ENCODE measurements around the gene KYAT1.

Gene KYAT1

GRCh38 chr9:128822407-128823042, 59.2 kb downstream of the KYAT1 start:
- TF ChIP-seq CTCF (IDR thresholded peaks at IDR 0.05; ENCODE audit: extremely low read depth, insufficient read depth, missing control alignments) = no peak
- in situ Hi-C loops (cut with MboI; ENCODE audit: low pct_unique_long_range_greater_than_20kb, low sequenced_read_pairs, unreplicated experiment) = no loop called here
- DNase-seq (ENCODE audit: low spot score) = no peak

- no peak for TF ChIP-seq CTCF (IDR thresholded peaks at IDR 0.05; ENCODE audit: extremely low read depth, insufficient read depth, missing control alignments)
- no peak for DNase-seq (ENCODE audit: low spot score)
- in situ Hi-C loops (cut with MboI; ENCODE audit: low pct_unique_long_range_greater_than_20kb, low sequenced_read_pairs, unreplicated experiment) = no loop called here
Observed at GRCh38 chr9:128821584-128822406, 60.0 kb downstream of the KYAT1 start.

- DNase-seq (ENCODE audit: low spot score) = no peak
- in situ Hi-C loops (cut with MboI; ENCODE audit: low pct_unique_long_range_greater_than_20kb, low sequenced_read_pairs, unreplicated experiment) = no loop called here
- no peak for TF ChIP-seq CTCF (IDR thresholded peaks at IDR 0.05; ENCODE audit: extremely low read depth, insufficient read depth, missing control alignments)
Observed at GRCh38 chr9:128820665-128821583, 60.8 kb downstream of the KYAT1 start.

- in situ Hi-C loops (cut with MboI; ENCODE audit: low pct_unique_long_range_greater_than_20kb, low sequenced_read_pairs, unreplicated experiment) = no loop called here
- DNase-seq (ENCODE audit: low spot score) = no peak
- no peak for TF ChIP-seq CTCF (IDR thresholded peaks at IDR 0.05; ENCODE audit: extremely low read depth, insufficient read depth, missing control alignments)
Observed at GRCh38 chr9:128819716-128820664, 61.8 kb downstream of the KYAT1 start.

GRCh38 chr9:128818839-128819715, 62.7 kb downstream of the KYAT1 start:
- peak; percentile 9 for TF ChIP-seq CTCF (IDR thresholded peaks at IDR 0.05; ENCODE audit: extremely low read depth, insufficient read depth, missing control alignments)
- DNase-seq (ENCODE audit: low spot score) = peak; percentile 72
- in situ Hi-C loops (cut with MboI; ENCODE audit: low pct_unique_long_range_greater_than_20kb, low sequenced_read_pairs, unreplicated experiment) = no loop called here
